NCI-H345 (cell line): ENCODE results near the gene KL.
A peak's percentile ranks its signal among the peaks of the same experiment; 100 is the strongest.

Source experiments
- DNase-seq: peaks from one replicate; lab custom pipeline; 2025; lab: John Stamatoyannopoulos, UW

The KL gene

DNA sequence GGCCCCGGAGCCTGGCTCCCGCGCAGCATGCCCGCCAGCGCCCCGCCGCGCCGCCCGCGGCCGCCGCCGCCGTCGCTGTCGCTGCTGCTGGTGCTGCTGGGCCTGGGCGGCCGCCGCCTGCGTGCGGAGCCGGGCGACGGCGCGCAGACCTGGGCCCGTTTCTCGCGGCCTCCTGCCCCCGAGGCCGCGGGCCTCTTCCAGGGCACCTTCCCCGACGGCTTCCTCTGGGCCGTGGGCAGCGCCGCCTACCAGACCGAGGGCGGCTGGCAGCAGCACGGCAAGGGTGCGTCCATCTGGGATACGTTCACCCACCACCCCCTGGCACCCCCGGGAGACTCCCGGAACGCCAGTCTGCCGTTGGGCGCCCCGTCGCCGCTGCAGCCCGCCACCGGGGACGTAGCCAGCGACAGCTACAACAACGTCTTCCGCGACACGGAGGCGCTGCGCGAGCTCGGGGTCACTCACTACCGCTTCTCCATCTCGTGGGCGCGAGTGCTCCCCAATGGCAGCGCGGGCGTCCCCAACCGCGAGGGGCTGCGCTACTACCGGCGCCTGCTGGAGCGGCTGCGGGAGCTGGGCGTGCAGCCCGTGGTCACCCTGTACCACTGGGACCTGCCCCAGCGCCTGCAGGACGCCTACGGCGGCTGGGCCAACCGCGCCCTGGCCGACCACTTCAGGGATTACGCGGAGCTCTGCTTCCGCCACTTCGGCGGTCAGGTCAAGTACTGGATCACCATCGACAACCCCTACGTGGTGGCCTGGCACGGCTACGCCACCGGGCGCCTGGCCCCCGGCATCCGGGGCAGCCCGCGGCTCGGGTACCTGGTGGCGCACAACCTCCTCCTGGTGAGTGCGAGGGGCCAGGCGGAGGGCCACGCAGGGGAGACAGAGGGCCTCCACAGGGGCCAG lies at the start of gene KL:
Gene KL (plus strand): TSS at position 10 of the 909 bp plus-strand sequence. CDS start 18 bp downstream, at position 28.
- DNase-seq, result no peak

DNA sequence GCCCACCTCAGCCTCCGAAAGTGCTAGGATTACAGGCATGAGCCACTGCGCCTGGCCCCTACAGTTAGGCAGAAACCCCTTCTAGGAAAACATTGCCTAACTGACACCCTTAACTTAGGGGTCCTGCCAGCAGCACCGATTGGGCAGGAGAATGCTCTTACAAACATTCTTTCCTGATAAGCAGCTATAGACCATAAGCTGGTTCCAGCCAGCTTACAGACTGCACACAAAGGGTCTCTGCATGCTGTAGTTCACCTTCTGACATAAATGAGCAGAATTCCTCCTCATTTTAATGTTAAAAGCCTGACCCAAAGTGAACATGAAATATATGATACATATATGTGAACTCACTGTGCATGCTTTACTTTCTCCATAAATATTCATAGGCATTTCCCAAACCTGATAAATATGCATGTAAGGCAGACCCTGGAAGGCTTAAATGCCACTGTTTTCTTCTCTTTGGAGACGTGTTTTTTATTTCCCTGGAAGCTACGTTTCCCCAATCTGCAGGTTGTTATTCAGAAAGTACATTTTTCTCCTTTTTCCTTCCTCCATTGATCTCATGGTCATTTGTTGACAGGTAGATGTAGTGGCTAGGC lies 48.5 kb upstream of the KL start:
- no peak for DNase-seq

DNA sequence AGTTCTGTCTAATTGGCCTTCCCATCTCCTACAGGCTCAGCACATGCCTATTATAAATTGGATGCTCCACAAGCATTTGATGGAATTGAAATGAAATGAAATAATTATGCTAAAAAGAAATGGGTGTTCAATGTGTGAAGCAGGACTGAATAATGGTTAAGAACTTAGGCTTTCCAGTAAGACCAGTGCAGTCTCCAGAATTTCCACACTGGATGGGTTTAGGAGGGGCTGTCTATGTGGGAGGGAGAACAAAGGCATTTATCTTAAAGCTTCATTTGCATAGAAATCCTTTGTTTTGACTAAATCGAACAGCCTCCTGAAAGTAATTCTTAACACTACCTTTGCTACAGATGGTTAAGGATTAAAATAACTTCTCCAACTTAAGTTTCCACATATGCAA lies 47.9 kb upstream of the KL start:
- no peak for DNase-seq

DNA sequence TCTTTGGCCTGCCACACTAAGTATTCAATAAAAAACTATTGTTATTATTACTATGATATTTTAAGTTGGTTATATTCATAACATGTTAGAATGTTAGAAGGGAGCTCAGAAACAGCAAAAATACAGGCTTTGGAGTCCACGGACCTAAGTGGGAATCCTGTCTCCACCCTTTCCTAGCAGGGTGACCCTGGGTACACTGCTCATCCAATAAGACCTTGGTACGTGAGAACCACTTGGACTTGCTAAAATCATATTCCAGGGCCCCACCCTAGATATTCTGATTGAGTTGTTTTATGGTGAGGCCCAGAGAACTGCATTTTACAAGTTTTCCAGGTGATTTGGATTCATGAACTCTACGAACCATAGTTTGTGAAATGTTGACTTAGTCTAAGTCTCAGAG lies 47.4 kb upstream of the KL start:
- no peak for DNase-seq

DNA sequence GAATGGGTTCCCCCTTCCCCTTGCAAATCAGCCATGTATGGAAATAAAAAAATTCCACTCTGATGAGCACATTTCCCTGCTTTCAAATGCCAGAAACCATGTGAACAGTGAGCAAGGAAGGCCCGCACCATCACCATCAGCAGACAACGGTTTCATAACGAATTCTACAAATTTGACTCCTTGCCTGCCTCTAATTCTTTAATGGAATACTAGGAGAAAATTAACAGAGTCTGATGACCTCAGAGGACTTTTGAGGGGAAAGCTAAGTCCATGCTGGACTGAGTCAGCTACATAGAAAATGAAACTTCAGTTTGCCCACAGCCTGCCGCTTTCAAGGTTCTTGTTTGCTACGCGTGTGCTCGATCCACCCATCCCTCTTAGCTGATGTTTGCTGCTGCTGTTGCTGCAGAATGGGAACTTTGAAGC lies 46.7 kb upstream of the KL start:
- DNase-seq, result no peak

DNA sequence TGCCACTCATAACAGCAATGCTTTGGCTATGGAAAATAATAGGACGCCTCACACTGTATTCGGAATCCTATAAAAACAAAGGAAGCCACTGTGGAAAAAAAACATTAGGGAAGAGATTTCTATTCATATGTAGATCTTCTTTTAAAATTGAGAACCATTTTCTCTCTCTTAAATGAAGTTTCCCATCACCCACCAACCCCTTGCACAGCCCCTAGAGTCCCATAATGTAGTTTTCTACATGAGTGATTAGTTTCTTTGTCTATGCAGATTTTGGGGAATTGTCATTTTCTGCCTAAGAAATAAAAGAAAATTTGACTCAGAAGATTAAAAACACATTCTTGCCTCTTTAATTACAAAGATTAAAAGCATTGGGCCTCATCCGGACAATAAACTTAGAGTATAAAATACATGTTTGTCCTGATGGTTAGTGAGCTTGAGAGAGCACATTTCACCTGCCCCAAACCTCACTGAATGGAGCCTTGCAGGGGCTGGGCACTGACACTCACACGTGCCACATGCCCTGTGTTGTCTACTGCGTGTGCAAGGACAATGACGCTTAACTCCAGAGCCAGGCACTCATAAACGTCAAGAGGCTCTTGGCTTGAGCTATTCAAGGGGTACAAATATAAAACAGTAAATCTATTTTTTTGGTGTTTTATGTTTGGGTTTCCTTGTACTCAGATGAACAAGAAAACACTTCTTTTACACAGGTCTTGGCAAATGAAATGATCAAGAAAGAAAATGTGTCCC lies 40.0 kb upstream of the KL start:
- peak; percentile 50 for DNase-seq

DNA sequence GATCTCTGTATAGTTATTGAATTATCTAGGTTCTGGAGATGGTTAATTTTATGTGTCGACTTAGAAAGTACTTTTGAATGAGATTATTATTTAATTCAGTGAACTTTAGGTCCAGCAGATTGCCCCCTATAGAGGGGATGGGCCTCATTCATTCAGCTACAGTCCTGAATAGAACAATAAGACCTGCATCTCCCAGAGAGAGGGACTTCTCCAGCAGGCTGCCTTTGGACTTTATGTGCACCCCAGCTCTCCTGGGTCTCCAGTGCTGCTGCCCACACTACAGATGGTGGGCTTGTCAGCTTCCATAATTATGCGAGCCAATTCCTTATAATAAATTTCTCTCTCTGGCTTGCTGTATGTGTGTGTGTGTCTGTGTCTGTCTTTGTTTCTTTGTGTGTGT lies 39.3 kb upstream of the KL start:
- no peak for DNase-seq

DNA sequence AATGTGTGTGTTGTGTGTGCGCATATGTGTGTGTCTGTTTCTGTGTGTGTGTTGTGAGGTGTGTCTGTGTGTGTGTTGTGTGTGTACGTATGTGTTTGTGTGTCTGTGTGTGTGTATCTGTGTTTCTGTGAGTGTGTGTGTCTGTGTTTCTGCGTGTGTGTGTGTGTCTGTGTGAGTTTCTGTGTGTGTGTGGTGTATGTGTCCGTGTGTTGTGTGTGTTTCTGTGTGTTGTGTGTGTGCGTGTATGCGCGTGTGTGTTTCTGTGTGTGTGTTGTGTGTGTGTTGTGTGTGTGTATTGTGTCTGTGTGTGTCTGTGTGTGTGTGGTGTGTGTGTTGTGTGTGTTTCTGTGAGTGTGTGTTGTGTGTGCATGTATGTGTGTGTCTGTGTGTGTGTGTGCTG lies 38.9 kb upstream of the KL start:
- no peak for DNase-seq

DNA sequence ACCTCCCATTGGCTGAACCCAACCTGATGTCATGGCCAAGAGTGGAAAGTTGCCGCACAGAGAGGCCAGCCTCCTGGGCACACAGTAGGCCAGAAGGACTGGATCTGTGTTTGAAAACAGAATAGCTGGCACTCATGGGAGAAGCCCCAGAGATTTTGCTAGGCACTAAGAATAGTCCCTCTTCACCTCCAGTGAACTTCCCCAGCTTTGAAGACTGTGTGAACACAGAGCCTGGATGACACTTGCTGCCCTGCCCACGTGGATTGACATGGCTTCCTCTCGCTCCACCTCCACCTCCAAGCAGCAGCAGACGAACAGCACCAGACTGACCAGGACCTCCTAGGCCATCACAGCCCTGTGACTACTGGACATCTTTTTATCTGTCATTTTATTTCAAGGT lies 37.9 kb upstream of the KL start:
- no peak for DNase-seq

DNA sequence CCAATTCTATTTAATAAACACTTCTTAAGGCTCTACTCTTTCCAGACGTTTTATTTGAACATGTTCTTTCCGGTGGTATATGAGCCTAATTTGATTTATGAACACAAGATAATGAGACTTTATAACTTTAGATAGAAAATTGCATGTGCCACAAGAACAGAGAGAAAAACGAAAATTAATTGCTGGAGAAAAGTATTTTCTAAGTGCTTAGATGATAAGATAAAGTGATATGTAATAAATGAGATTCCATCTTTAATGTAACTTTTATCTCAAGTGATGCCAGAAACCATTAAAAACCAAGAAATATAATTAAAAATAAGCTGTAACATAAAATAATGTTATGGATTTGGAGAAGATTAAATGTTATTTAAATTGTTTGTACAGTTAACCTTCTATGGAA lies 33.2 kb upstream of the KL start:
- DNase-seq, result no peak

DNA sequence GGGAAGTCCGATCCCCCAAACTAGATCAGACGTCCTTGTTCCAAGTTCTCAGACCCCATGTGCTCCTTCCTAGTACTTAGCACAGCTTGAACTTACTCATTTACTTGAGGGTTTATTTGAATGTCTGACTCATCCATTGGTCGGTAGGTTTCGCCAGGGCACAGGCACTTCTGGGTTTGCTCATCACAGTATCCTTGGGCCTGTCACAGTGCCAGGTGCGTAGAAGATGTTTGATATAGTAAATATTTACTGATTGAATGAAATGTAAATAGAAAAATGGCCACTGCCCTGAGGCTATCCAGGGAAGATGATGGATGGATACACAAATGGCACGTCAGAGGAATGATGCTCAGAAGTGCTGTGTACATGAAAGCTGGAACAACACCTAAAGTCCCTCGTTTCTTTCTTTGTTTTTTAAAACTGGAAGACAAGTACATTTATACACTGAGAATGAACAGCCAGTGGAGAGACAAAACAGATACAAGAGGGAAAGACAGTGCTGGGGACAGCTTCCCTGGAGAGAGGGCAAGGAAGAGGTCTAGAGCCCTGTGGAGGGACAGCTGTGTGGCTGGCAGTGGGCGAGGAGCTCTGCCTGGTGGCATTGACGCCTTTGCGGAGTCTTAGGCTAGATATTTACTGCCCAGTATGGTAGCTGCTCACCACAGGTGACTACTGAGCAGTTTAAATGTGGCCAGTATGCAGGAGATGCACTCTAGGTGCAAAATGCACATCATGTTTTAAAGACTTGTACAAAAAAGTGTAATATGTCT lies 31.2 kb upstream of the KL start:
- peak; percentile 86 for DNase-seq

DNA sequence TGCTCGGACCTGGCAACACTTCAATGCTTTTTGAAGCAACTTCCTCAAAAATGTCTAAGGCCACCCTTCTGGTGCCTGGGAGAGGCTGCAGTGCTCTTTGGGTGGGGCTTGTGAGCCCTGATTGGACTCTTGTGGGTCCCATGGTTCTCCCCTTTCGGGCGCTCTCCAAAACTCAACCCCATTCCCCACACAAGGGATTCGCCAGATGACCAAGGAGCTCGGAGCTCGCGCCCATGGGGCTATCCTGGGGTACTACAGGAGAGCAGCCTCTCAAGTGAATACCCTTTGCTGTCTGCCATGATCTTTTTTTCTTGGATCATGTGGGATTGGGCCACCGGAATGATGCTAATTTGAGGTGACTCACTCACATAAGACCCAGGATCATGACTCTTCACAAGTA lies 29.7 kb upstream of the KL start:
- no peak for DNase-seq

DNA sequence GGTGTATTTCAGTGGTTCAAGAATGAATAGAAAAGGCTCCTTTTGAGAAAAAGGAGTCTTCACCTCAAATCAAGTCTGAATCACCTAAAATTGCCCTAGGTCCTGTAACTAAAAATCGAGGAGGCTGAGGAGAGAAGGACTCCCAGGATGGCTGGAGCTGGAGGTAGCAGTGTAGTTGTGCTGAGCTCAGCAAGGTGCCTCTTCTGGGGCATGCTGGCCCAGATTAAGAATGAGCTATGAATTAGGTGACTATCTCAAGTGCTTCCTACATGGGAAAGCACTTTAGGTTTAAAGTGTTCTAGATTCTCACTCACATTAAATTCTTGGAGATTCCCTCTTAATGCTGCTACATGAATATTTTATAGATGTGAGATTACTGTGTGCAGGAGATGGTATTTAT lies 28.8 kb upstream of the KL start:
- no peak for DNase-seq

DNA sequence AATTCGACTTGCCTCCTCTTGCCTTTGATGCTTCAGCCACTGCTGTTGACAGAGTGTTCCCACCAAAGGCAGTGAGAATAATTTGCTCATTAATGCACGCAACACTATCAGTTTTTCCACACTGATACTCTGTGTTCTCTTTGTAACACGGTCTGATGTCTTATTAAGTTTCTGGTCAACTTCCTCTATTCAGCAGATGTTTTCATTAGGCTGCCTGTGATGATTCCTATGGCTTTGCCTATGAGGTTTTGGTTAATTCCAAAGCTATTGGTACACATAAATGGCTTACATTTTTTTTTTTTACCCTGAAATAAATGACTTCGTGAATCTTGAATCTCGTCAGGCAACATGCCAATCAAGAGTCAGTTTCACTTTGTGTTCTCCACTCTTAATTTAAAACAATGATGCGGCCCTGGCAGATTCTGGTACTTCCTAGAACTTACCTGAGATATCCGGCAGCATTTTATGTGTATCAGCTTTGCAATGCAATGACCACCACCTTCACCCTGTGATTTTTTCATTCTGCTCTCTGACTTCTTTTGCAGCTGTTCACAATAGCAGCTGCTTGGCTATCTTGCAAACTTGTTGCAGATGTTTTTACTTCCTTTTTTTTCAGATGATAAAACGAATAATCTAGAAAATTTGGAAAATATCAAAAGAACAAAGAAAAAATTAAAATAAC lies 27.5 kb upstream of the KL start:
- DNase-seq, result no peak

DNA sequence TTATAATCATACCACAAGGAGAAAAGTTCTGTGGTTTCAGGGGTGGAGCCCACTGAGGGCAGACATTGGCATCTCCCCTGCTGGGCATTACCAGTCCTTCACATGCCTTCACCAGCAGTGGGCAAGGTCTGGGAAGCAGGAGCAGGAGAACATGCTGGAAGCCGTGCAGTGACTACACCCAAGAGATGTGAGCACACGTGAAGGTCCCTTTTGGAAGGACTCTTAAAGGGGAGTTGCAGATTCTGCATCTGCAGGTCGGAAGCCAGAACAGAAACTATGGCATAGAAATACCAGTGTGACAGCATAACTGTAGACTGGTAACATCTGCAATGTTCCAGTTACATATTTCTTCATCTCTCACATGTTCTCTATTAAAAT lies 26.9 kb upstream of the KL start:
- no peak for DNase-seq

DNA sequence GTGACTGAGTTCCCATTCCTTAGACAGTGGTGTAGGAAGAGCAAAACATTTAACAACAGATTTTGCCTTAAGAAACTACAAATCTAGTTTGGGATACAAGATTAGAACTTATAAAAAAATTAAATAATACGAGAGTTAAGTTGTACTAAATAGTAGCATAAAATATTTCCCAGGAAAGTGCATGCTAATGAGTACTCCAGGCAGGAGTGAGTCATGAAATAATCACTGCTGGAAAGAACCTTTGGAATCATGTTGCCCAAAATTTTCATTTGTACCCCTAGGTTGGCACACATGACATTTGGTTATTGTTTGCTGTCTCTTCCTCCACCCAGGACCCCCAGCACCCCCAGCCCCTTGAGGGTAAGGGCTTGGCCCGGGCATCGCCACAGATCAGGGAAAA lies 26.3 kb upstream of the KL start:
- DNase-seq, result no peak

DNA sequence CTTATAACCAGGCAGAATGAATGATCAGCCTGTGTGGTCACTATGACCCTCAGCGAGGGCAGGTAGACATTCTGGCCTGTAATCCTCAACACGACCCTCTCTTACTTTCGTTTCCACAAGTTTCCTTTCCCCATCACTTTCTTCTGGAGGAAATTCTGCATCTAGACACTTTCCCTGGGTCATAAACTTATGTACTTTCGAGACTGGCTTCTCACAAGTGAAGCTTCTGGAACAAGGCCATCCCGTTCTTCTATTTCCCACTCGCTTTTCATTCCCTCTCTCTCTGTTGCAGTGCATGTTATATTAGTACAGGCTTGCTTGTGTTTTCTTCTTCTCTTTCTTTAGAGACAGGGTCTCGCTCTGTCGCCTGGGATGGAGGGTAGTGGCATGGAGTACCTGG lies 23.1 kb upstream of the KL start:
- DNase-seq, result no peak

DNA sequence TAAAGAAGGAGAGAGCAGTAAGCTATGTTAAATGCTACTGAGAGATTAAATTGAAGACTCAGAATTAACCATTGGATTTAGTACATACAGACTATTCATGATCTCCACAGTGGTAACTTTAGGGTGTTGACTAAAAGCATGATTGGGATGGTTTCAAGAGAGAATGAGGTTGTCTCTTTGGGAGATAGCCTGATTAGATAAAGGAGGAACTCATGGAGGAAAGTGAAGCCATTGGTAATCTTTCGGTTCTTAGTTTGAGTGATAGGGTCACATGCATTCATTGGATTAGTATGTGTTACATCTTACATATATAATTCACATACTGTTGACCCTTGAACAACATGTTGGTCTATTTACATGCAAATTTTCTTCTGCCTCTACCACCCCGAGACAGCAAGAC lies 18.8 kb upstream of the KL start:
- DNase-seq, result no peak

DNA sequence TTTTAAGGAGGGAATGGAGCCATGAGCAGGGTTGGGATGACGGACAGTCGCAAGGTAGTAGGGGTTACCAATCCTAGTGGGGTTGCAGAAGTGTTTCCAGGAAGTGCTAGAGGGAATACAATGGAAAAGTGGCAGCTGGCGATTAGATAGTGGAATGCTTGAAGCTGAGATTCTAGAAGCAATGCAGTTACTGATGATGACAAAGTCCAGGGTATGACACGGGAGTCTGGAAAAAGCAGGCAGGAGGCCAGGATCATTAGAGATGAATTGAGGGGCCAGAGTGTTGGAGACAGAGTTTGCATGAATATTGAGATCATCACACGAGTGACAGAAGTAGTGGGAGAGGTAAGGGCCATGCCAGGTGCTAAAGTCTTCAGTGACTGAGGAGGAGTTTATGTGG lies 17.3 kb upstream of the KL start:
- DNase-seq, result no peak

DNA sequence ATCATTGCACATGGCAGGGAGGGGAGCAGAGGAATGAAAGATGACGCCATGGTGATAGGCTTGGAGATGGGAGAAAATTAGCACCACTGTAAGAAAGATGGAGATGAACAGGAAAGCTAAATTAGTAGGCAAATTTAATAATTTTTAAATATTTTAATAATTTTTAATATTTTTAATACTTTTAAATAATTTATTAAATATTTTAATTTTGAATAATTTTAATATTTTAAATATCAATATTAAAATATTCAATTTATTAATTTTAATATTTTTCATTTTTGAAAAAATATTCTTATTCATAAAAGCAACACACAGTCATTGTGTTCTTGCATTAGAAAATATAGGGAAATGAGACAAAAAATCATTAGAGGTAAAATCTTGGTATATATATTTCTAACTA lies 15.9 kb upstream of the KL start:
- DNase-seq, result no peak

DNA sequence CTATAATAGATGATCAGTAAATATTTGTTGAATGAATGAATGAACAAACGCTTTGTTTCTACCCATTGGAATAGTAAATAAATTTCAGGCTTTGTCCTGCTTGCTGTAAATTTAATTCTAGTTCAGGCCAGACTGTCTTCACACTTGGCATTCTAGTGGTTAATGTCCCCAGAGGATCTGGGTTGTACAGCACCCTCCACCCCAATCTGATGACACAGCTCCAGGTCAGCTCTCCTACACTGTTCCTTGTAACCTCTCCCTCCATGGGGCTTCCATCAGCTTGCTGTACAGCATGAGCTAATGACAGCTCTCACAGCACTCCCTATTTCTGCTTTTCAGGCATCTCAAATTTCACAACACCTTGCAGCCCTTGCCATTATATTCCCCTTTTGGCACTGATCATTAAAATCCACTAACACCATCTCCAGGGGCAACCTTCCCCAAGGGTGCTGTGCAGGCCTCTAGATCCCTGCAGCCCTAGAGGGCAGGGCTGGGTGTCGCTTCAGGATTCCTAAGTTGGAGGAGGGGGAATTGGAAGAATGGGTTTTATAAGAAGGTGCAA lies 12.7 kb upstream of the KL start:
- peak; percentile 60 for DNase-seq
